Liver (tissue), 9 donors: ENCODE results near the gene SDF4. TPM values are rescaled to one million over a fixed set of nuclear protein-coding genes. Genes with fewer than 3 reads are reported as not detected.

ENCODE experiments used
- DNase-seq: peaks from one replicate; pipeline ENCODE4 v3.0.0-alpha.2; 2017; ENCODE audit warnings: low spot score
- H3K27ac ChIP-seq, 2 donors: one replicate each; pipeline ENCODE4 v1.7.0; 2013; ENCODE audit warnings: inconsistent platforms in 2 of 2, low read length in 2 of 2, control low read depth in 1 of 2, low read depth in 1 of 2, mild to moderate bottlenecking in 1 of 2
- H3K27me3 ChIP-seq, 4 donors: one replicate each; pipeline versions ENCODE4 v1.6.1 to v1.7.0; 2013; ENCODE audit warnings: low read length in 3 of 4, inconsistent platforms in 1 of 4, mild to moderate bottlenecking in 1 of 4, moderate library complexity in 1 of 4; ENCODE audit not compliant: control insufficient read depth in 4 of 4, insufficient read depth in 4 of 4
- H3K36me3 ChIP-seq, 4 donors: one replicate each; pipeline versions ENCODE4 v1.6.1 to v1.7.0; 2013; ENCODE audit warnings: low read length in 3 of 4, mild to moderate bottlenecking in 3 of 4, low read depth in 1 of 4, moderate library complexity in 1 of 4; ENCODE audit not compliant: control insufficient read depth in 4 of 4, insufficient read depth in 3 of 4
- H3K4me1 ChIP-seq, 4 donors: one replicate each; pipeline versions ENCODE4 v1.6.1 to v1.7.0; 2013; ENCODE audit warnings: low read length in 3 of 4, mild to moderate bottlenecking in 3 of 4, moderate library complexity in 1 of 4; ENCODE audit not compliant: control insufficient read depth in 4 of 4, insufficient read depth in 4 of 4
- H3K4me3 ChIP-seq, 3 donors: one replicate each; pipeline versions ENCODE4 v1.6.1 to v1.7.0; 2013; ENCODE audit warnings: low read length in 3 of 3, control low read depth in 1 of 3, low read depth in 1 of 3, mild to moderate bottlenecking in 1 of 3
- H3K9ac ChIP-seq, 2 donors: one replicate each; pipeline ENCODE4 v1.7.0; 2013; ENCODE audit warnings: low read length in 2 of 2, mild to moderate bottlenecking in 2 of 2, moderate library complexity in 2 of 2, control low read depth in 1 of 2, low read depth in 1 of 2
- H3K9me3 ChIP-seq, 4 donors: one replicate each; pipeline versions ENCODE4 v1.6.1 to v1.7.0; 2013; ENCODE audit warnings: low read length in 3 of 4; ENCODE audit not compliant: control insufficient read depth in 4 of 4
- EGR1 ChIP-seq, 2 donors: IDR thresholded peaks; 2 replicates each; pipeline ENCODE4 v1.6.1; 2016 to 2018; ENCODE audit warnings: antibody characterized with exemption in 2 of 2, low read depth in 2 of 2
- FOXA2 ChIP-seq: IDR thresholded peaks from 2 replicates; pipeline ENCODE4 v1.6.1; 2016; ENCODE audit warnings: antibody characterized with exemption
- GABPA ChIP-seq, 2 donors: IDR thresholded peaks in 1 of 2; conservative IDR thresholded peaks in 1 of 2; 2 replicates each; pipeline ENCODE4 v1.6.1; 2016; ENCODE audit warnings: antibody characterized with exemption in 2 of 2, mild to moderate bottlenecking in 1 of 2, moderate library complexity in 1 of 2
- HNF4A ChIP-seq, 2 donors: conservative IDR thresholded peaks; 2 replicates each; pipeline ENCODE4 v1.6.1; 2016; ENCODE audit warnings: antibody characterized with exemption in 2 of 2, mild to moderate bottlenecking in 2 of 2
- HNF4G ChIP-seq: IDR thresholded peaks from 2 replicates; pipeline ENCODE4 v1.6.1; 2016; ENCODE audit warnings: antibody characterized with exemption
- JUND ChIP-seq, 2 donors: IDR thresholded peaks; 2 replicates each; pipeline ENCODE4 v1.6.1; 2016; ENCODE audit warnings: antibody characterized with exemption in 2 of 2
- NR2F2 ChIP-seq: IDR thresholded peaks from 2 replicates; pipeline ENCODE4 v1.6.1; 2016; ENCODE audit warnings: antibody characterized with exemption
- RAD21 ChIP-seq, 2 donors: IDR thresholded peaks; 2 replicates each; pipeline ENCODE4 v1.6.1; 2016; ENCODE audit warnings: antibody characterized with exemption in 2 of 2, mild to moderate bottlenecking in 2 of 2
- RXRA ChIP-seq, 2 donors: IDR thresholded peaks; 2 replicates each; pipeline ENCODE4 v1.6.1; 2017 to 2018; ENCODE audit warnings: antibody characterized with exemption in 2 of 2, mild to moderate bottlenecking in 1 of 2
- SP1 ChIP-seq: IDR thresholded peaks from 2 replicates; pipeline ENCODE4 v1.6.1; 2018; ENCODE audit warnings: antibody characterized with exemption, mild to moderate bottlenecking
- TAF1 ChIP-seq: conservative IDR thresholded peaks from 2 replicates; pipeline ENCODE4 v1.6.1; 2016; ENCODE audit warnings: antibody characterized with exemption, mild to moderate bottlenecking
- YY1 ChIP-seq: IDR thresholded peaks from 2 replicates; pipeline ENCODE4 v1.6.1; 2016; ENCODE audit warnings: antibody characterized with exemption, mild to moderate bottlenecking
- WGBS: extraction: QIAGEN DNeasy Blood & Tissue Kit; methylation state at CpG from one replicate; pipeline ENCODE4 v1.1.7; 2013; 5-methylcytosine and 5-hydroxymethylcytosine counted together
- polyA plus RNA-seq, 2 donors: library from polyadenylated mRNA; stranded (reverse) in 1 of 2; unstranded in 1 of 2; fragments of 200-250 nt in 1 of 2; fragments of >200 nt in 1 of 2; fragmentation: Nextera tagmentation in 1 of 2; extraction: Ambion mirVana in 1 of 2; gene quantifications; one replicate each; pipeline versions ENCODE4 v1.2.1 to v1.2.3, GENCODE V29; 2013 to 2015
- total RNA-seq, 2 donors: library from RNA; depleted of rRNA; stranded (reverse); fragments of >200 nt; gene quantifications; one replicate each; pipeline ENCODE4 v1.2.3, GENCODE V29; 2014
- TF ChIP-seq, protein P1 (sequence below): IDR thresholded peaks from 2 replicates; pipeline ENCODE4 v1.6.1; 2016; ENCODE audit warnings: antibody characterized with exemption
- TF ChIP-seq, protein P2 (sequence below): IDR thresholded peaks from 2 replicates; pipeline ENCODE4 v1.6.1; 2016; ENCODE audit warnings: antibody characterized with exemption
- TF ChIP-seq, protein P3 (sequence below): fragments of 150-350 bp; IDR thresholded peaks from 2 replicates; pipeline ENCODE4 v1.5.1; 2017; ENCODE audit warnings: improper control_type of control experiment, low read depth, low read length; ENCODE audit not compliant: missing input control
- TF ChIP-seq, protein P4 (sequence below): IDR thresholded peaks from 2 replicates; pipeline ENCODE4 v1.6.1; 2016; ENCODE audit warnings: antibody characterized with exemption
- donor health status: healthy.
- donor health status: healthy.
- donor health status: healthy.
- donor health status: healthy.
- donor health status: healthy.

SDF4 gene
- total and polyA plus RNA-seq, 4 donors: 48.7 to 180 (median 75.9) TPM

DNA sequence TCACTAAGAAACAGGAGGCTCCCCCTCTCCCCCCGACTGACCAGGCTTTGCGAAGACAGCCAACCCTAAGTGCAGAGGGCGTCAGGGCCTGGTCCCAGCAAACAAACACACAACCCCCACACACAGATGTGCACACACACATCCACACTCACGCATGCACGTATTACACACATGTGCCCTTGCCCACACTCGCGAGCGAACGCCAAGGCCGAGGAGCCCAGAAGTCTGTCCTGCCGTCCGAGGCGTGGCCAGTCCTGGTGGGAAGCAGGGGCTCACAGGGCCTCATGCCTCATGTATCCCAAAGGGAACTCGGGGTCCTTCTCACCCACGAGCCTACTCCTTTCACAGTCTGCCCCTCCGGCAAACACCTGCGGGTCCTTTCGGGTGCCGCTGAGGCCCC lies 2.0 kb downstream of the SDF4 start (continued):
- no peak for TF ChIP-seq SP1
- TF ChIP-seq TAF1: no peak
- TF ChIP-seq FOXA2: no peak
- no peak for TF ChIP-seq EGR1 (IDR thresholded peaks at IDR 0.05; ENCODE audit: low read depth in 2 of 2)
- TF ChIP-seq, protein P1, sequence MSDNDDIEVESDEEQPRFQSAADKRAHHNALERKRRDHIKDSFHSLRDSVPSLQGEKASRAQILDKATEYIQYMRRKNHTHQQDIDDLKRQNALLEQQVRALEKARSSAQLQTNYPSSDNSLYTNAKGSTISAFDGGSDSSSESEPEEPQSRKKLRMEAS: no peak
- no peak for TF ChIP-seq YY1
- TF ChIP-seq, protein P2, sequence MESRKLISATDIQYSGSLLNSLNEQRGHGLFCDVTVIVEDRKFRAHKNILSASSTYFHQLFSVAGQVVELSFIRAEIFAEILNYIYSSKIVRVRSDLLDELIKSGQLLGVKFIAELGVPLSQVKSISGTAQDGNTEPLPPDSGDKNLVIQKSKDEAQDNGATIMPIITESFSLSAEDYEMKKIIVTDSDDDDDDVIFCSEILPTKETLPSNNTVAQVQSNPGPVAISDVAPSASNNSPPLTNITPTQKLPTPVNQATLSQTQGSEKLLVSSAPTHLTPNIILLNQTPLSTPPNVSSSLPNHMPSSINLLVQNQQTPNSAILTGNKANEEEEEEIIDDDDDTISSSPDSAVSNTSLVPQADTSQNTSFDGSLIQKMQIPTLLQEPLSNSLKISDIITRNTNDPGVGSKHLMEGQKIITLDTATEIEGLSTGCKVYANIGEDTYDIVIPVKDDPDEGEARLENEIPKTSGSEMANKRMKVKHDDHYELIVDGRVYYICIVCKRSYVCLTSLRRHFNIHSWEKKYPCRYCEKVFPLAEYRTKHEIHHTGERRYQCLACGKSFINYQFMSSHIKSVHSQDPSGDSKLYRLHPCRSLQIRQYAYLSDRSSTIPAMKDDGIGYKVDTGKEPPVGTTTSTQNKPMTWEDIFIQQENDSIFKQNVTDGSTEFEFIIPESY: no peak
- no peak for TF ChIP-seq RXRA (IDR thresholded peaks at IDR 0.05)

DNA sequence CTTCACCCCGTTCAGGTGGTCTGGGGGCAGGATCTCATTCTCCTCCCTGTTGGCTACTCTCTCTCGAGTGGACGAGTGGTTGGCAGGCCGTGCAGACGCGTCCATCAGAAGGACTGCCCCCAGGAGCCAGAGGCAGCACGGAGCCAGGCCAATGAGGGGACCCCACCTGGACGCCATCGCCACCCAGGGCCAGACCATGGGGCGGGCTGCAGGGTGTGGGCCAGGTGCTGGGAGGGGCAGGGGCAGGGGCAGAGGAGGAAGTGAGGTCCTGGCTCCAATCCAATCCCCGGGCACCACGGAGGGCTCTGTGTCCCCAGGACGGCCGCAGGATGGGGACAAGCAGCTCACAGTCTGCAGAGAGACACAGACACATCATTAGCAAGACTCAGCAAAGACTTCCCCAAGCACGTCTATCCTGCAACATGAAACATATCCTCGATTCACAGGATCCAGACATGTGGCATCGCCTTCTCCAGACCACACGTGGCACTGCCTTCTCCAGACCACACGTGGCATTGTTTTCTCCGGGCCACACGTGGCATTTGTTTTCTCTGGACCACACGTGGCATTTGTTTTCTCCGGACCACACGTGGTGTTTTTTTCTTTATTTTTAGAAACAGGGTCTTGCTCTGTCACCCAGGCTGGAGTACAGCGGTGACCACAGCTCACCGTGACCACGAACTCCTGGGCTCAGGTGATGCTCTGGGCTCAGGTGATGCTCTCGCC lies 3.0 kb downstream of the SDF4 start:
- Histone ChIP-seq H3K36me3 (peaks cover 7 to 29% (median 18%) of the 10 kb centered on the region in 4 donors), H3K27me3 (no peaks in the 10 kb centered on the region), H3K4me1 (peaks cover 14 to 27% (median 23%) of the 10 kb centered on the region in 4 donors), H3K9me3 (no peaks in the 10 kb centered on the region), H3K27ac (no peak overlapping the region), H3K9ac (no peak overlapping the region), H3K4me3 (no peak overlapping the region)
- no peak for TF ChIP-seq NR2F2
- TF ChIP-seq FOXA2: no peak
- TF ChIP-seq, protein P3, sequence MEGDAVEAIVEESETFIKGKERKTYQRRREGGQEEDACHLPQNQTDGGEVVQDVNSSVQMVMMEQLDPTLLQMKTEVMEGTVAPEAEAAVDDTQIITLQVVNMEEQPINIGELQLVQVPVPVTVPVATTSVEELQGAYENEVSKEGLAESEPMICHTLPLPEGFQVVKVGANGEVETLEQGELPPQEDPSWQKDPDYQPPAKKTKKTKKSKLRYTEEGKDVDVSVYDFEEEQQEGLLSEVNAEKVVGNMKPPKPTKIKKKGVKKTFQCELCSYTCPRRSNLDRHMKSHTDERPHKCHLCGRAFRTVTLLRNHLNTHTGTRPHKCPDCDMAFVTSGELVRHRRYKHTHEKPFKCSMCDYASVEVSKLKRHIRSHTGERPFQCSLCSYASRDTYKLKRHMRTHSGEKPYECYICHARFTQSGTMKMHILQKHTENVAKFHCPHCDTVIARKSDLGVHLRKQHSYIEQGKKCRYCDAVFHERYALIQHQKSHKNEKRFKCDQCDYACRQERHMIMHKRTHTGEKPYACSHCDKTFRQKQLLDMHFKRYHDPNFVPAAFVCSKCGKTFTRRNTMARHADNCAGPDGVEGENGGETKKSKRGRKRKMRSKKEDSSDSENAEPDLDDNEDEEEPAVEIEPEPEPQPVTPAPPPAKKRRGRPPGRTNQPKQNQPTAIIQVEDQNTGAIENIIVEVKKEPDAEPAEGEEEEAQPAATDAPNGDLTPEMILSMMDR: no peak
- TF ChIP-seq HNF4A (conservative IDR thresholded peaks at IDR 0.05): no peak
- TF ChIP-seq GABPA (IDR thresholded peaks at IDR 0.05 in 1 of 2, conservative IDR thresholded peaks at IDR 0.05 in 1 of 2): no peak
- no peak for TF ChIP-seq YY1
- TF ChIP-seq EGR1 (IDR thresholded peaks at IDR 0.05; ENCODE audit: low read depth in 2 of 2): no peak
- TF ChIP-seq RAD21 (IDR thresholded peaks at IDR 0.05): no peak
- TF ChIP-seq TAF1: no peak
- TF ChIP-seq, protein P2: no peak
- TF ChIP-seq HNF4G: no peak
- TF ChIP-seq RXRA (IDR thresholded peaks at IDR 0.05): no peak
- no peak for TF ChIP-seq JUND (IDR thresholded peaks at IDR 0.05)
- TF ChIP-seq, protein P4, sequence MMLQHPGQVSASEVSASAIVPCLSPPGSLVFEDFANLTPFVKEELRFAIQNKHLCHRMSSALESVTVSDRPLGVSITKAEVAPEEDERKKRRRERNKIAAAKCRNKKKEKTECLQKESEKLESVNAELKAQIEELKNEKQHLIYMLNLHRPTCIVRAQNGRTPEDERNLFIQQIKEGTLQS: no peak
- TF ChIP-seq SP1: no peak
- DNase-seq: no peak
- 92% methylated on average over 28 of the region's 28 CpGs for WGBS
